Astrocyte of the spinal cord (primary cell): ENCODE results near the gene TEAD3.

ENCODE experiments used
- DNase-seq: peaks from one replicate; pipeline ENCODE4 v3.0.0; 2011; ENCODE audit warnings: low read depth, low spot score
- H3K4me3 ChIP-seq: 2 replicates; pipeline ENCODE4 v1.5.1; 2011; ENCODE audit warnings: low read depth, mild to moderate bottlenecking, low read length, moderate library complexity
- in situ Hi-C: cut with HindIII; loops from 2 replicates; pipeline ENCODE4 v1.10.0; 2017; ENCODE audit warnings: low sequenced_read_pairs
- TF ChIP-seq, protein P1 (sequence below): IDR thresholded peaks from 2 replicates; pipeline ENCODE4 v1.5.1; 2012; ENCODE audit warnings: low read depth, mild to moderate bottlenecking, low read length, inconsistent platforms

TEAD3 gene

DNA sequence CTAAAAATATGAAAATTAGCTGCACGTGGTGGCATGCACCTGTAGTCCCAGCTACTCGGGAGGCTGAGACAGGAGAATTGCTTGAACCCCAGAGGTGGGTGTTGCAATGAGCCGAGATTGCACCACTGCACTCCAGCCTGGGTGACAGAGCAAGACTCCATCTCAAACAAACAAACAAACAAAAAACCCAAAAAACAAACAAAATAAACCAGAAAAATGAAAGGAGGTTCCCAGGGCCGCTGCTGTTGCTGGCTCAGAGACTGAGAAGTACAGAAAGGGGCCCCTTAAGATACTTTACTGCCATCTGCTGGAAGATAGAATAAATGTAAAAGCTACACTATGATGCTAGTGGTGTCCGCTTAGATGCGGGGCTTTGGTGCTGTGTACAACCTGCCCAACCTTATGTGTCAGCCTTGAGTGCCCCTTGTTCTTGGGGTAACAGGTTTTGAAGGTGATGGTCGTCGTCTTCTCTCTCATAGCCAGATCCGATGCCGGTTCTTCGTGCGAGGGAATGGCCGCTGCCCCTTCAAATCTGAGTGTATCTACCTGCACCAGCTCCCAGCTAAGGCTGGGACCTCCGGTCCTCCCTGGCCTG is 47.5 kb downstream of the TEAD3 start:
- DNase-seq: peak; percentile 69
- TF ChIP-seq, protein P1, sequence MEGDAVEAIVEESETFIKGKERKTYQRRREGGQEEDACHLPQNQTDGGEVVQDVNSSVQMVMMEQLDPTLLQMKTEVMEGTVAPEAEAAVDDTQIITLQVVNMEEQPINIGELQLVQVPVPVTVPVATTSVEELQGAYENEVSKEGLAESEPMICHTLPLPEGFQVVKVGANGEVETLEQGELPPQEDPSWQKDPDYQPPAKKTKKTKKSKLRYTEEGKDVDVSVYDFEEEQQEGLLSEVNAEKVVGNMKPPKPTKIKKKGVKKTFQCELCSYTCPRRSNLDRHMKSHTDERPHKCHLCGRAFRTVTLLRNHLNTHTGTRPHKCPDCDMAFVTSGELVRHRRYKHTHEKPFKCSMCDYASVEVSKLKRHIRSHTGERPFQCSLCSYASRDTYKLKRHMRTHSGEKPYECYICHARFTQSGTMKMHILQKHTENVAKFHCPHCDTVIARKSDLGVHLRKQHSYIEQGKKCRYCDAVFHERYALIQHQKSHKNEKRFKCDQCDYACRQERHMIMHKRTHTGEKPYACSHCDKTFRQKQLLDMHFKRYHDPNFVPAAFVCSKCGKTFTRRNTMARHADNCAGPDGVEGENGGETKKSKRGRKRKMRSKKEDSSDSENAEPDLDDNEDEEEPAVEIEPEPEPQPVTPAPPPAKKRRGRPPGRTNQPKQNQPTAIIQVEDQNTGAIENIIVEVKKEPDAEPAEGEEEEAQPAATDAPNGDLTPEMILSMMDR: peak; percentile 53
- in situ Hi-C loops: no loop called here
- no peak overlapping the region for H3K4me3 ChIP-seq

DNA sequence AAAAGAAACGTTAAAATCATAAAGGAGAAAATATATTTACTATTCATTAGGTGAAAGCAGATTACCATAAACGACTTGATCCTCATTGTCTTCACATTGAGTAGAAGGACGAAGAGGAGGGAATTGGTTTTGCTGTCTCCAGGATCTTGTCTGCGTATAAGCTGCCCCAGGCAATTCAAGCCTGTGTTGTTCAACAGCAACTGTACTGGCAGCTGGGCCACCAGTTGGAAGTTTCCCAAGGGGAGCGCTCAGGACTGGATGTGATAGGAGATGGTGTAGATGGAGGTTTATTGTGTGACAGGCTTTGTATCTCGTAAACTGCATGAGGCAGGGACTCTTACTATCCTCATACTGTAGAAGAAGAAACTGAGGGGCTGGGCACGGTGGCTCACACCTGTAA is 48.7 kb downstream of the TEAD3 start:
- DNase-seq: no peak

DNA sequence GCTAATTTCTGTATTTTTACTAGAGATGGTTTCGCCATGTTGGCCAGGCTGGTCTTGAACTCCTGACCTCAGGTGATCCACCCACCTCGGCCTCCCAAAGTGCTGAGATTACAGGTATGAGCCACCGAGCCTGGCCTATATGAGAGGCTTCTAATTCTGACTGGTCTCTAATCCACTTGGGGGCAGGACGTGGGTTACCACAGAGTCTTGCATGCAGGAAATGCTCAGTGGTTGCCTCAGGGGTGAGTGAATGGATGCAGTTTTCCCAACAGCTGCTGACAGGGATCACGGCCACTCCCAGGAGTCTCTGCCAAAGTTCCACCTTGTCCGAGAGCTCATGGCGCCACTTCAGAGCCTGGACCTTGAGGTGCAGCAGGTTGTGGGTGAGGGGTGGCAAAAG is 51.2 kb downstream of the TEAD3 start:
- TF ChIP-seq, protein P1: no peak
- no peak overlapping the region for H3K4me3 ChIP-seq
- in situ Hi-C loops: no loop called here
- DNase-seq: no peak

More for the DNA sequence above, 48.7 kb downstream of the TEAD3 start:
- TF ChIP-seq, protein P1: no peak
- in situ Hi-C loops: no loop called here
- H3K4me3 ChIP-seq: no peak overlapping the region

DNA sequence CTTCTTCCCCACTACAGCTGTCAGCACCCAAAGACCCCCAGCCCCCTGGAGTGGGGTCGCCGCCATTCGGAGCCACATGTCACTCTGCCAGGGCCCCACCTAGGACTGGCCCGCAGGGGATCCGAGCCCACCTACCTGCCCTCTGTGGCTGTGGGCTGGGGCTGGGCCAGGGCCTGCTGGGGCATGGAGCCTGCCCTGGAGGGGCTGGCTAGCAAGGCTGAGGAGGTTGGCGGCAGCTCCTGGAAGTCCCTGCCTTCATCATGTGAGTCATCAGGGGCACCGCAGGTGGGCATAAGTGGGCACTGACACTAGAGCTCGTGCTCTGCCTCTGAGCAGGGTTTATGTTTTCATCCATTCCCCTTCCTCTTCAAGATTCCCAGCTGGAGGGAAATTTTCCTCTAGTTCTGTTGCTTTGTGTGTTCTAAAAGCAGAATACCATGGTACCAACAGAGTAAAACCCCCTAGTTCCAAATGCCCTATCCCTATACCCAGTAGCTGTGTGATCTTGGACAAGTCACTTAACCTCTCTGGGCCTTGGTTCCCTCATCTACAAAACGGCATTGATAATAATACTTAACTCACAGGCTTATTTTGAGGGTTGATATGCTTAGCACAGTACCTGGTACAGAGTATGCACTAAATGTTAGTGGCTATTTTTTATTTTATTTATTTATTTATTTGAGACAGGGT is 53.4 kb downstream of the TEAD3 start:
- DNase-seq: no peak
- H3K4me3 ChIP-seq: no peak overlapping the region
- TF ChIP-seq, protein P1: no peak
- in situ Hi-C loops: no loop called here

DNA sequence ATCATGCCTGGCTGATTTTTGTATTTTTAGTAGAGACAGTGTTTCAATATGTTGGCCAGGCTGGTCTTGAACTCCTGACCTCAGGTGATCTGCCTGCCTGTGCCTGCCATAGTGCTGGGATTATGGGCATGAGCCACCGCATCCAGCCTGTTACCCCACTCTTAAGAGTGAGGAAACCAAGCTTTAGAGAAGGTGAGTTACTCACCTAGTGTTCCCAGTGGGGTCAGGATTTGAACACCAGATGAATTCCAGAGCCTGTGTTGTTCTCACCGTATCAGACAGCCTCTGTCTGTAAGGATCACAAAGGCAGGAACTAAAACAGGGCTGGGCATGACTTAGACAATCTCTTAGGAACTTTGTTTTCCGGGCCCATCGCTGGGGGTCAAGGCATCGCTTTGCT is 54.2 kb downstream of the TEAD3 start:
- DNase-seq: no peak
- TF ChIP-seq, protein P1: no peak
- in situ Hi-C loops: no loop called here
- H3K4me3 ChIP-seq: no peak overlapping the region

DNA sequence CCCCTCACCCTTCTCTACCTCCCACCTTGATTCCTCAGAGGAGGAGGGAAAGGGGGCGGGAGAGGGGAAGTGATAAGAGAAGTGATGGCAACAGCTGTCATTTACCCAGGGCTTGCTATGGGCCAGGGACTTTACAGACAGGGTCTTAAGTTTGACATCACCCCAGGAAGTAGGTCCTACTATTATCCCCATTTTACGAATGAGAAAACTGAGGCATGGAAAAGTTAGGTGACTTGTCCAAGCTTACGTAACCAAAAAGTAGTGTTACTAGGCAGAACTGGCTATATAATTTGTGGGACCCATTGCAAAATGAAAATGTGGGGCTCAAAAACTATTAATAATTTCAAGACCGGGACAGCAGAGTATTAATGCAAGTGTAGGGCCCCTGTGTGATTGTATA is 55.2 kb downstream of the TEAD3 start:
- TF ChIP-seq, protein P1: no peak
- no peak for DNase-seq
- in situ Hi-C loops: no loop called here
- H3K4me3 ChIP-seq: no peak overlapping the region
